GM19397 (cell line): ENCODE measurements around the gene MYL2.

Experiments used
- ATAC-seq: cut with Tn5 transposase; IDR thresholded peaks from one replicate; pipeline ENCODE4 v1.9.1; 2021; ENCODE audit warnings: mild to moderate bottlenecking, moderate library complexity; ENCODE audit not compliant: unreplicated experiment

The MYL2 gene

DNA sequence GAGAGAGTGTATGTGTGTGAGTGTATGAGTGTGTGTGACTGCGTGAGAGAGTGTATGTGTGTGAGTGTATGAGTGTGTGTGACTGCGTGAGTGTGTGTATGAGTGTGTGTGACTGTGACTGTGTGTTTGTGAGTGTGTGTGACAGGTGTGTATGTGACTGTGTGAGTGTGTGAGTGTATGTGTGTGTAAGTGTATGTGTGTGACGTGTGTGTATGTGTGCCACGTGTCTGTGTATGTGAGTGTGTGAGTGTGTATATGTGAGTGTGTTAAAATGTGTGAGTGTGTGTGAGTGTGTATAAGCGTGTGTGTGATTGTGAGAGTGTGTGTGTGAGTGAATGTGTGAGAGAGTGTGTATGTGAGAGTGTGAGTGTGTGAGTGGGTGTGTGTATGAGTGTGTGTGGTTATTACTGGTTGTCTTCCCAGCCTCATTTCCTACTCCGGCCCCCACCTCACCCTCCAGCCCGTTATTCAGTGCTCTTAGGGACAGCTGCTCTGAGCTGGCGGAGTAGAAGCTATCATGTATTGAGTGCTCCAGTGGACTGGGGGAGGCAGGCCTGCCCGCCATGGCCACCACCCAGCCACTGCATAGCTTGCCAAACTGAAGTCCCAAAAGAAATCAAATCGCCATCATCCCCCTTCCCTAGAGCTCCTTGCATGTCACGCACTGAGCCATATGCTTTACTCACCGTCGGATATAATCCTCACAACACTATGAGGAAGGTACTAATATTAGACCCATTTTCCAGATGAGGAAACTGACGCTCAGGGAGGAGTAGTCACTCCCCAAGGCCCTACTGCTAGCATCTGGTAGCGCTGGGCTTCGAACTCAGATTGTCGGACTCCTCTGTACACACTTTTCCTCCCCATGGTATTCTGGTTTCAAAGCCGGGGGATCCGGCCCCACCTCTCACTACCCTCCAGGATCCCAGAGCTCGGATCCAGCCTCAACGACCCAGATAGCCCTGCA is 10.3 kb upstream of the MYL2 start:
- no peak for ATAC-seq

DNA sequence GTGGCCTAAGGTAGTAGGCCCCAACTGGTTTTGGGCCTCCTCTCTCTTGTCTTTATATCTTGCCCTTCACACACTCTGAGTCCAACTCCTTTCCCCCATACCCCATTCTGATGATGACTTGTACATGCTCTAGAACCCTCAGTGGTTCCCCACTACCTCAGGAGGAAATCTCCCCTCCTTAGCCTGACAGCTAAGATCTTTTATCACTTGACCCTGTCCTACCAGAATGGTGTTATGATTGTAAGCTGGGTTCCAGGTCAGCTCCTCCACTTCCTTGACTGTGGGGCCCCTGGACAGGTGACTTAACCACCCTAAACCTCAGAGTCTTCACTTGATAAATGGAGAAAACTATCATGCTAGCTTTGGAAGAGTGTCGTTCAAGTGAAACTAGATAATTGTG is 9.4 kb upstream of the MYL2 start:
- ATAC-seq: no peak

DNA sequence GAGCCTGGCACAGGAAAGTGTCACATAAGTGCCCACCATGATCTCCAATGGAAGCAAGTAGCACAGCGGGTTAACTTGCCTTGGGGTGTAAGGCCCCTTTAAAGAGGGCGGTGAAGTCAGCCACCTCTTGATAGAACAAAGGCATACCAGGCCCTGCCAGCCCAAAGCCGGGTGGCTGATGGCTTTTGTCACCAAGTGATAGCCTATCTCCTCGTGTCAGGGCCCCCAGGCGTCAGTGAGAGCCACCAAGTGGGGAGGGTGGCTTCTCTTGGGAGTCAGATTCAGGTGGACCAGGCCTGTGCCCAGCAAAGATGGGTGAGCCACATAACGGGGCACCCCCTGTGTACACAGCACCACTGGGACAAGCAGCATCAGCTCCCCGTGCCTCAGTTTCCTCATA is 8.3 kb upstream of the MYL2 start:
- ATAC-seq: no peak

DNA sequence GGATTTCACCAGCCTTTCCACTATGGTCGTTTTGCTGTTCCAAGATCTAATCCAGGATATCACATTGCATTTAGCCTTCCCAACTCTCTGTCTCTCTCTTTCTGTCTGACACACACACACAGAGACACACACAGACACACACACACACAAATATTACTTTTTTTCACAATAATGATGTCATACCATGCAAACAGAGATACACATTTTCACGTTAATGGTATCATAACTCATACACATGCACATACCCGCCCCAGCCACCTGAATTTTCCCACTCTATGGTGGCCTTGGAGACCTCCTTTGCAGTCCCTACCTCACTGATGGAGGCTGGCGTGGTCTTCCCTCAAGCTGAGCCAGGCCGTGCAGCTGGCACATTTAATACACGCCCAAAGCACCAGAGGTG is 7.2 kb upstream of the MYL2 start:
- ATAC-seq: no peak

DNA sequence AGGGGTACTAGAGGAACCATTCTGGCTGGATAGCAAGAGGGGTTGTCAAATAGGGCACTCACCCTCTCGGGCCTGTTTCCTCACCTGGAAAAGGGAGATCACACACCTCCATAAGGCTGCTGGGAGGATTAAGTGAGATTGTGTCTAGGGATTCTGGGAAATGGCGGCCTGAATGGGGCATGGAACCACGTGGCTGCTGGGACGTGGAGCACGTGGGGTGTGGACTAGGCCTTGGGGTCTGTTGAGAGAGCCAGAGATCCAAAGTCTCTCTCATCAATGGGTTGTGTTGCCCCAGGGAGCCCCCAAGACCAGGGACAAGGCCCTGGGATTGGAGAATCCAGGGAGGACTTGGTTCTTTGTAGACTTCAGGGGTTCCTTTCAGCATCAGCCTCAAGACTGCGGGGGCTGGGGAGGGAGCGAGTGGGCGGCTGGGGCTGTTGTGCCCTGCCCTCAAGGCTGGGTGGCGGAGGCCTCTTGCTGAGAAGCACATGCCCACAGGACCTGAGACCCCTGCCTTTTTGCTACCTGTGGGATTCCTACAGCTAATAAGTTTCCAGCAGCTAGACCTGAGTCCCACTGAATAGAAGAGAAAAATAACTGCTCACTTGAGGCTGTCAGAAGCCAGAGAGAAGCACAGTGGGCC is 3.4 kb upstream of the MYL2 start:
- no peak for ATAC-seq

DNA sequence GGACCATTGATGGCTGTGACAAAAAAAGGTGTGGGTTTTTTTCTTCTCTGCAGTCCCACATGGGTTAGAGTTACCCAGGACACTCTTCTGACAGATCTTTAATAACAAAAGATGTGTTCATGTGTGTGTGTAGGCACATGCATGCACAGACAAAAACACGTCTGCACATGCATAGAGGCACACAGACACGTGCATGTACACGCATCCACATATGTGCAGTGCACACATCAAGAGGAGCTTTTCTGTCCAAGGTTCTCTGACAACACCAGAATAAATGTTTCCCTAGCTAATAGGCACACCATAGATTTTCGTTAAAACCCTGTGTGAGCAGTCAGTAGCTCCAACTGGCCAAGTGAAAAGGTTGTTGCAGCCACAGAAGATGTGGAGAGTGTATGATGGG is 2.8 kb upstream of the MYL2 start:
- no peak for ATAC-seq

DNA sequence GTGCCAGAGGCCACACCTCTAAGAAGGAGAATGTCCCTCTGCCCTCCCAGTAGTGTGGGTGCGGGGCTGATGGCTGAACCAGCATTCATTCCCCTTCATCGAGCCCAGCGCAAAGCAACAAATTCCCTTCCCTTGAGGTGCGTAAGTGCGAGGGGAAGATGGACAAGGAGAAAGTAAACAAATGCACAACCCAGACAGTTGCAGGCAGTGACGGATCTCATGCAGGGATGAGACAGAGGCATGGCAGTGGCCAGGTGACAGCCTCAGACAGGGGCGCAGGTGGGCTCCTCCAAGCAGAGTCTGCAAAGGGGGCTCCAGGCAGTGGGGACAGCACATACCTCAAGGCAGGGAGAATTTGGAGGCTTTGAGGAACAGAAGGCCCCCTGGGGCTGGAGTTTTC is 2.3 kb upstream of the MYL2 start:
- ATAC-seq: no peak

DNA sequence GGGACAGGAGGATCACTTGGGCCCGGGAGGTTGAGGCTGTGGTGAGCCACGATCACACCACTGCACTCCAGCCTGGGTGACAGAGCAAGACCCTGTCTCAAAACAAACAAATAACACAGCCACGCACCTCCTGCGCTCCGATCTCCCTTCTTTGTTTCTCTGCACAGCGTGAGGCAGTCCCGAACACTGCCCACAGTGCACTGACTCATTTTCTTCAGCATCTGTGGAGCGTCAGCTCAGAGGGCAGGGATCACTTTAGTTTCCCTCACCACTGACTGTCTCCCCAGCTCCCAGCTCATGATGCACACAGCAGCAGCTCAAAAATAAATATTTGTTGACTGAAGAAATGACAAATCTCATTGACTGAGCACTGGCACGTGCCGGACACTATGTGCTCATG is 883 bp upstream of the MYL2 start:
- ATAC-seq: no peak

DNA sequence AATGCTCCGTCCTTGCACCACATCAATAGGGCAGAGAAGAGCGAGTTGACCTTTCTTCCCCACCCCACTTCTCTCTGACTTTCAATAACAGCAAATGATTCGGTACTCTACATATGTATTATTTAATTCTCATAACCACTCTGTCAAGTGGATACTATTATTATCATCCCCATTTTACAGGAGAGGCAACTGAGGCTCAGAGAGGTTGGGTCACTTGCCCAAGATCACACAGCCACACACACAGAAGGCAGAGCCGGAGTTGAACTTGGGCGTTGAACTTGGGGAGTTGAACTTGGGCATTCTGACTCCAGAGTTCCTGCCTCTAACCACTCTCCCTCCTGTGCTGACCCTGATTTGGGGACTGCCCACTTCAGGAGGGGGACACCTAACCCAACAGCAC is 659 bp downstream of the MYL2 start:
- no peak for ATAC-seq

DNA sequence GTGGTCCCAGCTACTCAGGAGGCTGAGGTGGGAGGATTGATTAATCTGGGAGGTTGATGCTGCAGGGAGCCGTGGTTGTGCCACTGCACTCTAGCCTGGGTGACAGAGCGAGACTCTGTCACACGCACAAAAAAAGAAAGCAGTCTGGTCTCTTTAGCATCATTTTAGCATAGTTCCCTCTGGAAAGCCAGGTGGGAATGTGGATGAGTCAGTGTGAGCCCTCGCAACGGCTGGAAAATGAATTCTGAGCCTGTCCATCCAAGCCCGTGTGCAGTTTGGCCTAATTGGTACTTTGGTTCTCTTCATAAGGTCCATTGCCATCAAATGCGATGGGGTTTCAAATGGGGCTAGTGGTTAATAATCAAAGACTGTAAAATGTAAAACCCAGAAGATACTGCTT is 2.4 kb downstream of the MYL2 start:
- no peak for ATAC-seq

DNA sequence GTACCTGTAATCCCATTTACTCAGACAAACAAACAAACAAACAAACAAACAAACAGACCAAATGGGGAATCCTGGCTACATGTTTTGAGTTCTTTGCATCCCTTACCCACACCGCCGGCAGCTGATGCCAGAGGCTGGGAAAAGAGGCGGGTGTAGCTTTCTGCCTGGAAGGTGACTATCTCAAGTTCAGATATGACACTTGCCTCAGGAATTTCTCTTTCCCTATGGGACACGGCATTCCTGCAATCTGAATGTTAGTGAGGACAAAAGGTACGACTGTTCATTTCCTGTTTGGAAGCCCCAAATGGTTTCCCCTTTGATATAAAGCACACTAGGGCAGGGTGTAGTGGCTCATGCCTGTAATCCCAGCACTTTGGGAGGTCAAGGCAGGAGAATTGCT is 2.9 kb downstream of the MYL2 start:
- no peak for ATAC-seq

DNA sequence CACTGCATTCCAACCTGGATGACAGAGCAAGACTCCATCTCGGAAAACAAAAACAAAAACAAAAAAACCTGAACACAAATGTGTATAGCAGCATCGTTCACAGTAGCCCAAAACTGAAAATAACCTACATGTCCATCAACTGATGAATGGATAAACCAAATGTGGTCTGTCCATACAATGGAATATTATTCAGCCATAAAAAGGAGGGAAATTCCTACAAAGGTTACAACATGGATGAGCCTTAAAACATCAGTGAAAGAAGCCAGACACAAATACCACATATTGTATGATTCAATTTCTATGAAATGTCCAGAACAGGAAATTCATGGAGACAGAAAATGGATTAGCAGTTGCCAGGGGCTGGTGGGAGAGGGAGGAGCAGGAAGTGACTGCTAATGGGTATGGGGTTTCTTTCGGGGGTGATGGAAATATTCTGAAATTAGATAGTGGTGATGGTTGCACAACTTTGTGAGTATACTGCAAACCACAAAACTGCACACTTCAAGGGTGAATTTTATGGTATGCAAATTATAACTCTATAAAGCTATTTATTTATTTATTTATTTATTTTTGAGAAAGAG is 4.0 kb downstream of the MYL2 start:
- no peak for ATAC-seq

DNA sequence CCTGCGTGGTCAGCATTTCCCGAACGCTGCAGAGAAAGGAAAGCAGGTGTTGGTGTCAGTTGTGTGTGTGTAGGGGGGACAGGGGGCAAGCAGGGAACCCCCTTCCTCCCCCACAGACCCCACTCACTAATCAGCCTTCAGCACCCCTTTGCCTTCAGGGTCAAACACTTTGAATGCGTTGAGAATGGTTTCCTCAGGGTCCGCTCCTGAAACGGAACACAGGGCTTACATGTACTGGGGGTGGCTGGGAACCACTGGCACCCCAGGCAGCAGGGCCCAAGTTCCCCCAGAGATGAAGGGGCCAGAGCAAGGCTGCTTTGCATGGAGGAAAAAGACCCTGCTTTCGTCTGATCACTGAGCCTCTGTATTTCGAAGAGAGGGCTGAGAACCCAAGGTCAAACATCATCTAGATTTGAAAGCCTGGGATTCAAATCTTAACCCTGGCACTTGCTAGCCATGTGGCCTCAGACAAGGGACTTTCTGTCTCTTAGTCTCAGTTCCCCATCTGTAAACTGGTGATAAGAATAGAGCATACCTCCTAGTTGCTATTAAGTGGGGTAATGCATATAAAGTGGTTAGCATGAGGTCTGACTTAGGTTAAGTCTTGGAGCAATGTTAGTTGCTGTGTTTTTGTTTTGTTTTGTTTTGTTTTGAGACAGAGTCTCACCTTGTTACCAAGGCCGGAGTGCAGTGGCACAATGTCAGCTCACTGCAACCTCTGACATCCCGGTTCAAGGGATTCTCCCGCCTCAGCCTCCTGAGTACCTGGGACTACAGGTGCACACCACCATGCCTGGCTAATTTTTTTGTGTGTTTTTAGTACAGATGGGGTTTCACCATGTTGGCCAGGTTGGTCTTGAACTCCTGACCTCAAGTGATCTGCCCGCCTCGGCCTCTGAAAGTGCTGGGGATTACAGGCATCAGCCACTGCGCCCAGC is 7.0 kb downstream of the MYL2 start:
- peak; percentile 92 for ATAC-seq

DNA sequence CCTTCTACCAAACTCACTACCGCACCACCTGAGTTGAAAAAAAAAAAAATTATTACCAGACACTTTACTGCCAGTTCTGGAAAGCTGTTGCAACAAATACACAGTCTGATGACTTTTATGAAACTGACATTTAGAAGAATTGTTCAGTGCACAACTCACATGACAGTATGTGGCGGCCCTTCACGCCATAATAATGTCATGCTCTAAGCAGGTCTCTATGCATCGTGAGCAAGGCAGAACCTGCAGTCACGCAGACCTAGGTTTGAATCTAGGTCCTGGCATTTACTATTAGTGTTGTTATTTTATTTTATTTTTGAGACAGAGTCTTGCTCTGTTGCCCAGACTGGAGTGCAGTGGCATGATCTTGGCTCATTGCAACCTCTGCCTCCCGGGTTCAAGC is 8.1 kb downstream of the MYL2 start:
- no peak for ATAC-seq

DNA sequence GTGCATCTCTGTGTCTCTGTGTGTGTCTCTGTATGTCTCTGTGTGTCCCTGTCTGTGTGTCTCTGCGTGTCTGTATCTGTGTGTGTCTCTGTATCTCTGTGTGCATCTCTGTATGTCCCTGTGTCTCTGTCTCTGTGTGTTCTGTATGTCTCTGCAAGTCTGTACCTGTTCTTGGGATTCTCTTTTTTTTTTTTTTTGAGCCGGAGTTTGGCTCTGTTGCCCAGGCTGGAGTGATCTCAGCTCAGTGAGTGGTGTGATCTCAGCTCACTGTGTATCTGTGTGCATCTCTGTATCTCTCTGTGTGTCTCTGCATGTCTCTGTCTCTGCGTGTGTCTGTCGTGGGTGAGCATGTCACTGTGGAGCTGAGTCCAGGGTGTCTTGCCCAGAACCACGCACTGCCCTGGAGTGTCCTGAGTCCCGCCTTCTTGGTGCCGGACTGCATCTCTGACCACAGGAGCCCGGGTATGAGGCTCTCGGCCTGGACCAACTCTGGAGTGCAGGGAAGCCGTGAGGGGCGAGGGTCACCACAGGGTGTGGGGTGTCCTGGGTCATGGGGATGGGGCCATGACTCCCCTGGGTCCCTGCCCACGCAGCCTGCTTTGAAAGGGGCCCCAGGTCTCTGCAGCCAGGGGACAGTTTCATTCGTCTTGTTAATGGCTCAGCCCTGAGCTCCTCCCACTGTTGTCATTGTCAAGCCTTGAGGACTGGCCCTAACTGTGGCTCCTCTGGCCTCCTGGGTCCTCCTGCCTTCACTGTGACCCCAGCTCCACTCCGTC is 11.8 kb downstream of the MYL2 start:
- no peak for ATAC-seq

DNA sequence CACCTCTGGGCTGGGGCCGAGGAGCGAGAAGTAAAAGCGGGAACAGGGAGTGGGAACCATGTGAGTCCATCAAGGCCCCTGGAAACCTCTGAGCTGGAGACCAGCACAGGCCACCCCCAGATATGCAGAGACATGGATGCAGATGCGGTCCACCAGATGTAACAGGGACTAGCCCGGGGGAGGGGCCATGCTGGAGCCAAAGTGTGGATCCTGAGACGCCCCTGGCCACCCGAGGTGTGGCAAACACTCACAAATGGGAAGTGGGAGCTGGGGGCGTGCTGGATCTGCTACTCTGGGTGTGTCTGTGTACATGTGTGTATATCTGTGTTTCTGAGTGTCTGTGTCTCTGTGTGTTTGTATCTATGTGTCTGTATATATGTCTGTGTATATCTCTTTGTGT is 12.8 kb downstream of the MYL2 start:
- no peak for ATAC-seq

DNA sequence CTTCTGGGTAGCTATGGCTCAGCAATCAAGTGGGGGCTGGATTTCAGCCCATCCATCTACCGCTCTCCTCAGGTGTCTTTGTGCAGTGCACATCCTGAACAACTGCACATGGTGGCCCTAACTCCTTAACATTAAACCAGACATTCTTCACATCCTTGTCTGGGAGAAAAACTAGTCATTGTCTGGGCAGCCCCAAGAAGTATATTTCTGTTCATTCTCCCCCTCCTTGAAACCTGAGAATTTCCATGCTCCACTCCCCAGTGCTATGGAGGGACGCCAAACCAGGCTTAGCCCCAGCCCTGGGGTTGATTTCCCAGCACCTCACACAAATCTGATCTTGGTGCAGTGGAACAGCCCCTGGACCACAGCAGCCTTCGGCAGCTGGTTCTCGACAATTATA is 13.4 kb downstream of the MYL2 start:
- no peak for ATAC-seq

DNA sequence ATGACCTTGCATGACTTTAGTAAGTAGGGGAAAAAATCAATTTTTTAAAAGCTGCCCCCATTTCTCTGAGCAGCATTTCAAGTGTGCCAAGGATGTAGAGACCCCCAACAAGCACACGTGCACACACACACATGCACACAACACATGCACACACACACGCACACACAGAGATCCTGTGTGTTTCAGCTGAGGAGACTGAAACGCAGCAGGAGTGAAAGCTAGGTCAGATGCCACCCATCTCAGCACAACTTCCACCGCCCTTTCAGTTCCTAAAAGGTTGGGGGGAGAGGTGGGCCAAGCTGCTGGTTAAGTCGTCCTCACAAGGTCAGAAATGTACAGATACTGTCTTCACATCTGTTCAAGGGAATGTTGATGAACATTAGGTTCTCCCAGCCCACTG is 13.9 kb downstream of the MYL2 start:
- no peak for ATAC-seq

DNA sequence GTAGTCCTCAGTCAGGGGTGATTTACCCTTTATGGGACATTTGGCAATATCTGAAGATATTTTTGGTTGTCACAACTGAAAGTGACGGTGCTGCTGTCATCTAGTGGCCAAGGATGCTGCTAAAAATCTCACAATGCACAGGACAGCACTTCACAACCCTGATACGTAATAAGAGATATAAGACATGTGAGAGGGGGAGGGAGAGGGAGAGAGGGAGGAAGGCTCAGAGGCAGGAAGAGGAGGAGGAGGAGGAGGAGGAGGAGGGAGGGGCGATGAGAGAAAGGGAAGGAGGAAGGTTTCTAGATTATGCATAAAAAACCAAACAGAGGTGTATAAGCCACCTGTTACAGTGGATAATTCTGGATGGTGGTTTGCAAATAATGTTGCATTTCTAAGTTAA is 14.3 kb downstream of the MYL2 start:
- ATAC-seq: no peak

DNA sequence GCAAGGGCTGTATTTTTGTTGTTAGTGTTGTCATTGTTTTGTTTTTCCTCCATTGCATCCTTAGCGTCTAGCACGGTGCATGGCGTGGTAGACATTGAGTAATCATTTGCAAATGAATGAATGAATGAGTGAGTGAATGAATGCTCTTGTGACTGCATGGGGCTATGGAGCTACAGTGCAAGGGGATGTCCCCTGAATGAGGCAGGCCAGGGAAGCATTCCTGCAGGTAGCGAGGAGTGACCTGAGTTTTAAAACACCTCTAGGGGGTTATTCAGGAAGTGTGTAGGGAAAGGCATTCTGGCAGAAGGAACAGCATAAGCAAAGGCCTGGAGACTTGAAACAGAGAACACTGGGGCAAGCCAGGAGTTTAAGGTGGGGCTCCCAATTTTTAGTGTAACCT is 16.9 kb downstream of the MYL2 start:
- ATAC-seq: no peak
